Measurements from ENCODE around the gene GIT2.

DNA sequence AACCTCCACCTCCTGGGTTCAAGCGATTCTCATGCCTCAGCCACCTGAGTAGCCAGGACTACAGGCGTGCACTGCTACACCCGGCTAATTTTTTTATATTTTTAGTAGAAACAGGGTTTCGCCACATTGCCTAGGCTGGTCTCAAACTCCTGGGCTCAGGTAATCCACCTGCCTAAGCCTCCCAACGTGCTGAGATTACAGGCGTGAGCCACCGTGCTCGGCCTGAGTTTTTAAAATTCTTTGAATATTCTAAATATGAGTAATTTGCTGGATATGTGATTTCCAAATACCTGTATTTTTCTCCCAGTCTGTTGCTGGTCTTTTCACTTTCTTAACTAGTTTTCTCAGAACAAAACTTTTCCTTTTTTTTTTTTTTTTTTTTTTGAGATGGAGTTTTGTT, 27.4 kb downstream of the GIT2 start:
- TF ChIP-seq EZH2 (IDR thresholded peaks at IDR 0.05) (no peak), POLR2AphosphoS5 (IDR thresholded peaks at IDR 0.05; ENCODE audit: borderline replicate concordance, low read depth, low read length) (no peak), FOXP2 (optimal IDR thresholded peaks at IDR 0.05; ENCODE audit: control extremely low read depth, extremely low read length, insufficient read depth) (no peak)
